Lung (tissue), 12 donors: ENCODE results near the gene ZNF431. TPM values are rescaled to one million over a fixed set of nuclear protein-coding genes. Genes with fewer than 3 reads are reported as not detected.
"Not testable (repeated sequence)": the region's sequence is repeated elsewhere in the genome, so short reads cannot be mapped to it uniquely, and the experiment has no call there.

Source experiments
- ATAC-seq: fragments of 200-7000 bp; cut with Tn5 transposase; one replicate; pipeline ENCODE4 v1.9.1; 2020; ENCODE audit warnings: moderate number of reproducible peaks; ENCODE audit not compliant: insufficient read depth, low FRiP score
- DNase-seq, 3 donors: peaks; one replicate each; pipeline ENCODE4 v3.0.0-alpha.2; 2013 to 2017
- H3K27ac ChIP-seq, 2 donors: one replicate each; pipeline ENCODE4 v1.5.1; 2013; ENCODE audit warnings: mild to moderate bottlenecking in 2 of 2, moderate library complexity in 2 of 2, control low read depth in 1 of 2, inconsistent platforms in 1 of 2, low read depth in 1 of 2, low read length in 1 of 2
- H3K27me3 ChIP-seq, 3 donors: one replicate each; pipeline ENCODE4 v1.5.1; 2013; ENCODE audit warnings: low read length in 2 of 3; ENCODE audit not compliant: control insufficient read depth in 3 of 3, insufficient read depth in 3 of 3
- H3K36me3 ChIP-seq, 4 donors: one replicate each; pipeline ENCODE4 v1.5.1; 2013; ENCODE audit warnings: low read length in 4 of 4, mild to moderate bottlenecking in 1 of 4, moderate library complexity in 1 of 4; ENCODE audit not compliant: control insufficient read depth in 4 of 4, insufficient read depth in 4 of 4
- H3K4me1 ChIP-seq, 5 donors: one replicate each; pipeline ENCODE4 v1.5.1; 2013; ENCODE audit warnings: low read length in 5 of 5, mild to moderate bottlenecking in 2 of 5, moderate library complexity in 1 of 5; ENCODE audit not compliant: control insufficient read depth in 5 of 5, insufficient read depth in 5 of 5
- H3K4me3 ChIP-seq: one replicate; pipeline ENCODE4 v1.5.1; 2013; ENCODE audit warnings: mild to moderate bottlenecking, control low read depth, moderate library complexity
- H3K9ac ChIP-seq, 2 donors: one replicate each; pipeline ENCODE4 v1.5.1; 2013; ENCODE audit warnings: low read length in 2 of 2, control low read depth in 1 of 2; ENCODE audit not compliant: insufficient read depth in 1 of 2
- H3K9me3 ChIP-seq, 4 donors: one replicate each; pipeline ENCODE4 v1.5.1; 2013; ENCODE audit warnings: low read length in 3 of 4, mild to moderate bottlenecking in 1 of 4, moderate library complexity in 1 of 4; ENCODE audit not compliant: control insufficient read depth in 4 of 4, insufficient read depth in 3 of 4
- CTCF ChIP-seq: IDR thresholded peaks from 2 replicates; pipeline ENCODE4 v1.5.1; 2012; ENCODE audit warnings: mild to moderate bottlenecking; ENCODE audit errors: control extremely low read depth, extremely low read depth
- WGBS, 2 donors: extraction: QIAGEN DNeasy Blood & Tissue Kit; methylation state at CpG; one replicate each; pipeline ENCODE4 v1.1.7; 2013; 5-methylcytosine and 5-hydroxymethylcytosine counted together
- polyA plus RNA-seq, 2 donors: library from polyadenylated mRNA; stranded (reverse); fragments of 200-250 nt; gene quantifications; one replicate each; pipeline ENCODE4 v1.2.1, GENCODE V29; 2013
- total RNA-seq, 2 donors: library from RNA; depleted of rRNA in 1 of 2; stranded (reverse); fragments of >200 nt in 1 of 2; gene quantifications; one replicate each; pipeline ENCODE4 v1.2.1, GENCODE V29; 2014 to 2021
- donor health status: control.
- donor health status: control.
- donor health status: Bipolar disorder and iron deficiency.
- donor health status: healthy.
- donor health status: DM: yes; HTN: yes; CAD: no.

ZNF431 gene
- total and polyA plus RNA-seq, 4 donors = 3.5 to 36.2 (median 19.4) TPM

- H3K27ac ChIP-seq = no peak overlapping the region
- WGBS, 2 donors = 27 to 50% methylated on average over 6 of the region's 6 CpGs
- peaks cover 0 to 11% (median 0%) of the 10 kb centered on the region in 4 donors for H3K9me3 ChIP-seq
- DNase-seq (no peak), ATAC-seq (no peak)
- H3K36me3 ChIP-seq = no peaks in the 10 kb centered on the region
- H3K4me3 ChIP-seq = no peak overlapping the region
- no peaks in the 10 kb centered on the region for H3K27me3 ChIP-seq
- no peak overlapping the region for H3K9ac ChIP-seq
- H3K4me1 ChIP-seq = no peaks in the 10 kb centered on the region
- TF ChIP-seq CTCF = no peak
Measured at GRCh38 chr19:21210037-21210621, 68.3 kb downstream of the ZNF431 start.

GRCh38 chr19:21221693-21222092, 79.9 kb downstream of the ZNF431 start:
- no peak overlapping the region for H3K27ac ChIP-seq
- no peaks in the 10 kb centered on the region for H3K36me3 ChIP-seq
- no peaks in the 10 kb centered on the region for H3K27me3 ChIP-seq
- no peak for TF ChIP-seq CTCF
- H3K4me3 ChIP-seq = no peak overlapping the region
- DNase-seq = no peak
- H3K4me1 ChIP-seq = no peaks in the 10 kb centered on the region
- no peaks in the 10 kb centered on the region for H3K9me3 ChIP-seq
- ATAC-seq = no peak
- H3K9ac ChIP-seq = no peak overlapping the region

GRCh38 chr19:21229938-21230337, 88.1 kb downstream of the ZNF431 start:
- not testable (repeated sequence) for H3K4me3 ChIP-seq, H3K9me3 ChIP-seq, H3K9ac ChIP-seq, ATAC-seq, DNase-seq, H3K4me1 ChIP-seq, H3K27me3 ChIP-seq, H3K27ac ChIP-seq, H3K36me3 ChIP-seq
- 79 to 92% methylated on average over 3 of the region's 3 CpGs for WGBS, 2 donors

- TF ChIP-seq CTCF = no peak
- H3K27me3 ChIP-seq = no peaks in the 10 kb centered on the region
- no peaks in the 10 kb centered on the region for H3K36me3 ChIP-seq
- H3K4me1 ChIP-seq = no peaks in the 10 kb centered on the region
- H3K4me3 ChIP-seq = no peak overlapping the region
- no peak overlapping the region for H3K9ac ChIP-seq
- H3K9me3 ChIP-seq = peaks cover 0 to 3% (median 3%) of the 10 kb centered on the region in 4 donors
- no peak for DNase-seq
- ATAC-seq = no peak
- WGBS, 2 donors = 88 to 92% methylated on average over 2 of the region's 2 CpGs
- H3K27ac ChIP-seq = no peak overlapping the region
Measured at GRCh38 chr19:21233691-21234090, 91.9 kb downstream of the ZNF431 start.

GRCh38 chr19:21236751-21237150, 94.9 kb downstream of the ZNF431 start:
- not testable (repeated sequence) for H3K4me3 ChIP-seq, H3K9ac ChIP-seq, H3K36me3 ChIP-seq, H3K9me3 ChIP-seq, ATAC-seq, H3K27me3 ChIP-seq, H3K4me1 ChIP-seq, DNase-seq, H3K27ac ChIP-seq
- WGBS, 2 donors = 82 to 89% methylated on average over 4 of the region's 4 CpGs
